Thyroid gland (tissue), 4 donors: ENCODE results near the gene NRARP. TPM values are rescaled to one million over a fixed set of nuclear protein-coding genes. Genes with fewer than 3 reads are reported as not detected.
"Not testable (repeated sequence)": the region's sequence is repeated elsewhere in the genome, so short reads cannot be mapped to it uniquely, and the experiment has no call there.

ENCODE experiments used
- DNase-seq, 2 donors: peaks; one replicate each; pipeline ENCODE4 v3.0.0-alpha.2; 2019
- H3K27ac ChIP-seq, 3 donors: fragments of 200-600 bp; sonication (generic); 1 replicate in 2 of 3; 2 replicates in 1 of 3; pipeline ENCODE4 v1.5.1; 2016 to 2019; ENCODE audit warnings: mild to moderate bottlenecking in 1 of 3, moderate library complexity in 1 of 3
- H3K27me3 ChIP-seq: fragments of 200-600 bp; sonication (generic); one replicate; pipeline ENCODE4 v1.5.1; 2019
- H3K36me3 ChIP-seq, 2 donors: fragments of 200-600 bp; sonication (generic); one replicate each; pipeline ENCODE4 v1.5.1; 2016 to 2019
- H3K4me1 ChIP-seq, 2 donors: fragments of 200-600 bp; sonication (generic); one replicate each; pipeline ENCODE4 v1.5.1; 2017 to 2019
- H3K4me3 ChIP-seq, 3 donors: fragments of 200-600 bp; sonication (generic); replicated peaks in 1 of 3; 1 replicate in 2 of 3; 2 replicates in 1 of 3; pipeline ENCODE4 v1.5.1; 2016; ENCODE audit warnings: mild to moderate bottlenecking in 1 of 3
- H3K9me3 ChIP-seq: fragments of 200-600 bp; sonication (generic); one replicate; pipeline ENCODE4 v1.5.1; 2017
- CTCF ChIP-seq, 6 experiments: fragments of 200-600 bp in 3 of 6; fragments of 450-650 bp in 3 of 6; sonication (generic) in 3 of 6; IDR thresholded peaks; one replicate each; pipeline ENCODE4 v1.5.1; 2016 to 2019; ENCODE audit warnings: antibody characterized with exemption in 6 of 6, mild to moderate bottlenecking in 2 of 6, inconsistent platforms in 1 of 6, moderate library complexity in 1 of 6
- POLR2A ChIP-seq, 2 donors: fragments of 450-650 bp; IDR thresholded peaks; one replicate each; pipeline ENCODE4 v1.6.1; 2017; ENCODE audit warnings: antibody characterized with exemption in 2 of 2, mild to moderate bottlenecking in 2 of 2, moderate library complexity in 1 of 2
- WGBS, 2 donors: methylation state at CpG; one replicate each; pipeline ENCODE4 v1.1.5; 2017; 5-methylcytosine and 5-hydroxymethylcytosine counted together
- intact Hi-C: fragments of 100-400 bp; cut with DNase I; formaldehyde crosslinking; loops from one replicate; pipeline ENCODE4 v1.15.1; 2023
- total RNA-seq, 4 donors: library from RNA; depleted of rRNA; stranded (reverse); fragments of >200 nt; gene quantifications; one replicate each; pipeline ENCODE4 v1.2.3, GENCODE V29; 2016

The NRARP gene
- total RNA-seq, 4 donors from 2014 or later: 1.8 to 10.2 (median 6.8) TPM

GRCh38 chr9:137262909-137263285 lies 39.2 kb downstream of the NRARP start:
- Histone ChIP-seq H3K4me1 (no peaks in the 10 kb centered on the region), H3K27me3 (no peaks in the 10 kb centered on the region), H3K36me3 (peaks cover 20 to 37% of the 10 kb centered on the region in 2 donors), H3K27ac (no peak overlapping the region), H3K9me3 (no peaks in the 10 kb centered on the region), H3K4me3 (no peak overlapping the region)
- intact Hi-C loops: no loop called here
- DNase-seq: no peak
- TF ChIP-seq CTCF (IDR thresholded peaks at IDR 0.05) (no peak), POLR2A (IDR thresholded peaks at IDR 0.05) (no peak)
- WGBS, 2 donors: 91 to 92% methylated on average over 24 of the region's 24 CpGs

DNA sequence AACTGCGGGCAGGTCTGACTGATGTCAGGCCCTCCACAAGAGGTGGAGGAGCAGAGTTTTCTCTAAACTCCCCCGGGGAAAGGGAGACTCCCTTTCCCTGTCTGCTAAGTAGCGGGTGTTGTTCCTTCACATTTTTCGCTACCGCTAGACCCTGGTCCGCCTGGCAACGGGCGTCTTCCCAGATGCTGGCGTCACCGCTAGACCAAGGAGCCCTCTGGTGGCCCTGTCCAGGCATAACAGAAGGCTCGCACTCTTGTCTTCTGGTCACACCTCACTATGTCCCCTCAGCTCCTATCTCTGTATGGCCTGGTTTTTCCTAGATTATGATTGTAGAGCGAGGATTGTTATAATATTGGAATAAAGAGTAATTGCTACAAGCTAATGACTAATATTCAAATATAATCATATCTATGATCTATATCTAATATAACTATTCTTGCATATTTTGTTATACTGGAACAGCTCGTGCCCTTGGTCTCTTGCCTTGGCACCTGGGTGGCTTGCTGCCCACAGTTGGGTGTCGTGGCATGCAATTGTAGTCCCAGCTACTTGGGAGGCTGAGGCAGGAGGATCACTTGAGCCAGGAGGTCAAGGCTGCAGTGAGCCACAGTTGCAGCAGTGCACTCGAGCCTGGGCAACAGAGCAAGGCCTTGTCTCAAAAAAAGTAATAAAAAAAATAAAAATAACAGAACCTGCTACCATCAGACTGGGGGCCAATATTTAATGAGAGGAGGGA lies 39.7 kb downstream of the NRARP start:
- H3K27ac ChIP-seq, intact Hi-C loops, H3K9me3 ChIP-seq, H3K4me3 ChIP-seq, H3K27me3 ChIP-seq, H3K4me1 ChIP-seq: not testable (repeated sequence)
- peaks cover 20 to 37% of the 10 kb centered on the region in 2 donors for H3K36me3 ChIP-seq
- DNase-seq: peak; percentile 55 to 59
- peak in 5 of 6 experiments; percentile 14 to 53 (median 38) for TF ChIP-seq CTCF (IDR thresholded peaks at IDR 0.05)
- 39 to 44% methylated on average over 15 of the region's 15 CpGs for WGBS, 2 donors

DNA sequence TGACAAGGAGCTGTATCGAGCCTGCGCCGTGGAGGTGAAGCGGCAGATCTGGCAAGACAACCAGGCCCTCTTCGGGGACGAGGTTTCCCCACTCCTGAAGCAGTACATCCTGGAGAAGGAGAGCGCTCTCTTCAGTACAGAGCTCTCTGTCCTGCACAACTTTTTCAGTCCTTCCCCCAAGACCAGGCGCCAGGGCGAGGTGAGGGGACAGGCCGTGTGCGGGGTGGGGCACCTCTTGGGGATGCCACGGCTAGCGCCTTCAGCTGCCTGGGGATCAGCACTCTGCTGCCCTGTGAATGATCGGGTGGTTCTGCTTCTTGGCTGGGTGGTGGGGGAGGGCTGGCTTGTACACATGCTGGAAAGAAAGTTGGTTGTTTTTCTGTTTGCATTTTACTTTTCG lies 45.2 kb downstream of the NRARP start:
- TF ChIP-seq POLR2A (IDR thresholded peaks at IDR 0.05) (no peak), CTCF (IDR thresholded peaks at IDR 0.05) (no peak)
- Histone ChIP-seq H3K36me3 (peaks cover 0 to 8% of the 10 kb centered on the region in 2 donors), H3K4me3 (no peak overlapping the region), H3K9me3 (no peaks in the 10 kb centered on the region), H3K27ac (no peak overlapping the region), H3K4me1 (peaks cover 16 to 22% of the 10 kb centered on the region in 2 donors), H3K27me3 (no peaks in the 10 kb centered on the region)
- intact Hi-C loops: no loop called here
- 88 to 90% methylated on average over 11 of the region's 15 CpGs for WGBS, 2 donors
- DNase-seq: no peak

GRCh38 chr9:137256362-137256761 lies 45.7 kb downstream of the NRARP start:
- Histone ChIP-seq H3K27me3 (no peaks in the 10 kb centered on the region), H3K4me1 (peaks cover 16 to 22% of the 10 kb centered on the region in 2 donors), H3K4me3 (peak overlapping the region in 1 of 3 donors; percentile 68), H3K9me3 (no peaks in the 10 kb centered on the region), H3K36me3 (peaks cover 0 to 8% of the 10 kb centered on the region in 2 donors), H3K27ac (no peak overlapping the region)
- intact Hi-C loops: no loop called here
- DNase-seq: no peak
- no peak for TF ChIP-seq POLR2A (IDR thresholded peaks at IDR 0.05)
- no peak for TF ChIP-seq CTCF (IDR thresholded peaks at IDR 0.05)
- 79 to 83% methylated on average over 11 to 14 of the region's 15 CpGs for WGBS, 2 donors

GRCh38 chr9:137255448-137256114 lies 46.5 kb downstream of the NRARP start:
- intact Hi-C loops: no loop called here
- H3K4me3 ChIP-seq: peak overlapping the region; percentile 68 to 78 (median 68)
- no peaks in the 10 kb centered on the region for H3K9me3 ChIP-seq
- H3K4me1 ChIP-seq: peaks cover 16 to 22% of the 10 kb centered on the region in 2 donors
- peak; percentile 34 to 62 for DNase-seq
- no peak overlapping the region for H3K27ac ChIP-seq
- no peaks in the 10 kb centered on the region for H3K27me3 ChIP-seq
- 5 to 6% methylated on average over 4 to 27 of the region's 51 CpGs for WGBS, 2 donors
- TF ChIP-seq POLR2A (IDR thresholded peaks at IDR 0.05): no peak
- TF ChIP-seq CTCF (IDR thresholded peaks at IDR 0.05): no peak
- H3K36me3 ChIP-seq: peaks cover 0 to 8% of the 10 kb centered on the region in 2 donors
